ENCODE measurements around the gene SMYD3. TPM values are rescaled to one million over a fixed set of nuclear protein-coding genes. Genes with fewer than 3 reads are reported as not detected.

Gene SMYD3
- total RNA-seq, 1 donor from 2014 or later: 22.3 TPM

DNA sequence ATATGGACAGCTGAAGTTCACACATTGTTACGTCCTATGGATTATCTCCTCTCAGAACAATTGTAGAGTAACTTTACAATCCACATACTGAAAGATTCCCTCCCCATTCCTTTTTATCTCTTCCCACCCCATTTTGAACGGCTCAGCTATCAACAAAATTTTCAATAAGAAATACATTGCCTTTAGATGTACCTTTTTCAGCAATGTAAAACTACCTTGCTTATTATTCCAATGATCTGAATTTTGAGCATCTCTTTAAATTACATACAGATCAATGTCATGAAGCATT lies 503.7 kb downstream of the SMYD3 start:
- H3K27ac ChIP-seq: no peak overlapping the region
- intact Hi-C loops (cut with DNase I): loop anchor here (10.0 kb wide), 1 partner anchor 849 kb away; the partner anchor contains the start of gene KIF26B
- peaks cover 9% of the 10 kb centered on the region for H3K4me1 ChIP-seq
- no peak for DNase-seq (ENCODE audit: extremely low spot score in 2 of 2)
- no peaks in the 10 kb centered on the region for H3K9me3 ChIP-seq
- TF ChIP-seq POLR2AphosphoS5 (IDR thresholded peaks at IDR 0.05; ENCODE audit: insufficient read depth in 1 of 2, low read depth in 1 of 2) (no peak), POLR2A (IDR thresholded peaks at IDR 0.05) (no peak)
- TF ChIP-seq, protein P1, sequence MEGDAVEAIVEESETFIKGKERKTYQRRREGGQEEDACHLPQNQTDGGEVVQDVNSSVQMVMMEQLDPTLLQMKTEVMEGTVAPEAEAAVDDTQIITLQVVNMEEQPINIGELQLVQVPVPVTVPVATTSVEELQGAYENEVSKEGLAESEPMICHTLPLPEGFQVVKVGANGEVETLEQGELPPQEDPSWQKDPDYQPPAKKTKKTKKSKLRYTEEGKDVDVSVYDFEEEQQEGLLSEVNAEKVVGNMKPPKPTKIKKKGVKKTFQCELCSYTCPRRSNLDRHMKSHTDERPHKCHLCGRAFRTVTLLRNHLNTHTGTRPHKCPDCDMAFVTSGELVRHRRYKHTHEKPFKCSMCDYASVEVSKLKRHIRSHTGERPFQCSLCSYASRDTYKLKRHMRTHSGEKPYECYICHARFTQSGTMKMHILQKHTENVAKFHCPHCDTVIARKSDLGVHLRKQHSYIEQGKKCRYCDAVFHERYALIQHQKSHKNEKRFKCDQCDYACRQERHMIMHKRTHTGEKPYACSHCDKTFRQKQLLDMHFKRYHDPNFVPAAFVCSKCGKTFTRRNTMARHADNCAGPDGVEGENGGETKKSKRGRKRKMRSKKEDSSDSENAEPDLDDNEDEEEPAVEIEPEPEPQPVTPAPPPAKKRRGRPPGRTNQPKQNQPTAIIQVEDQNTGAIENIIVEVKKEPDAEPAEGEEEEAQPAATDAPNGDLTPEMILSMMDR (IDR thresholded peaks at IDR 0.05): no peak
- H3K4me3 ChIP-seq: no peak overlapping the region
- H3K36me3 ChIP-seq: no peaks in the 10 kb centered on the region
- no peaks in the 10 kb centered on the region for H3K27me3 ChIP-seq

DNA sequence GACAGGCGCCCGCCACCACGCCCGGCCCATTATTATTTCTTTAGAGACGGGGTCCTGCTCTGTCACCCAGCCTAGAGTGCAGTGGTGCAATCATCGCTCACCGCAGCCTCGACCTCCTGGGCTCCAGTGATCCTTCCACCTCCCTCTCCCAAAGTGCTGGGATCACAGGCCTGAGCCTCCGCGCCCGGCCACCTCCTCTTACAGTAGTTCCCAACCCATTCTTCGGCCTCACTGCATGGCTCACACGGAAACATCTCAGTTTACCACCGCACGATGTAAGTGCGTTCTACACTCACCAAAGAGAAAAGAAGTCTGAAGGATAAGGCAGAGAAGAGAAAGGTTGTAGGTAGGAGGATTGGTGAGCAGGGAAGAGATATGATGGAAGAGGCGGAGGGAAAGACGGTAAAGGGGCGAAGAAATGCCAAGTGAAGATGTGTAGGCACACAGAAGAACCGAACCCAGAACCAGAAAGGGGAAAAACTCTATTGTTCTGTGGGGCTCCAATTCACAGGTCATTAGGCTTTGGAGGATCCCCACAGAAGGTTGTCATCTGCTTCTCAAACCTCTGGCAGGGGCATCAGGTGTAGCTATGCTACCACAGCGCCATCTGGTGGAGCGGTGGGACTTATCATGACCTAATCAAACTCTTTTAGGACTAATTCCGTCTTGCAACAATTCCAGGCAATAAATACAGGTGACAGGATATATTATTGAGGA lies 504.2 kb downstream of the SMYD3 start:
- no peaks in the 10 kb centered on the region for H3K36me3 ChIP-seq
- H3K27me3 ChIP-seq: no peaks in the 10 kb centered on the region
- no peak overlapping the region for H3K4me3 ChIP-seq
- no peak for TF ChIP-seq POLR2A (IDR thresholded peaks at IDR 0.05)
- TF ChIP-seq POLR2AphosphoS5 (IDR thresholded peaks at IDR 0.05; ENCODE audit: insufficient read depth in 1 of 2, low read depth in 1 of 2): peak in 1 of 2 donors; percentile 30
- TF ChIP-seq, protein P1 (IDR thresholded peaks at IDR 0.05): peak; percentile 53 to 79 (median 59)
- no peak overlapping the region for H3K27ac ChIP-seq
- H3K4me1 ChIP-seq: peaks cover 9% of the 10 kb centered on the region
- intact Hi-C loops (cut with DNase I): loop anchor here (10.0 kb wide), 1 partner anchor 848 kb away; the partner anchor contains the start of gene KIF26B
- DNase-seq (ENCODE audit: extremely low spot score in 2 of 2): no peak
- H3K9me3 ChIP-seq: no peaks in the 10 kb centered on the region

- H3K9me3 ChIP-seq: no peaks in the 10 kb centered on the region
- peaks cover 9% of the 10 kb centered on the region for H3K4me1 ChIP-seq
- intact Hi-C loops (cut with DNase I): loop anchor here (10.0 kb wide), 1 partner anchor 847 kb away; the partner anchor contains the start of gene KIF26B
- no peak for DNase-seq (ENCODE audit: extremely low spot score in 2 of 2)
- H3K27me3 ChIP-seq: no peaks in the 10 kb centered on the region
- H3K27ac ChIP-seq: no peak overlapping the region
- no peaks in the 10 kb centered on the region for H3K36me3 ChIP-seq
- TF ChIP-seq, protein P1 (IDR thresholded peaks at IDR 0.05): no peak
- no peak for TF ChIP-seq POLR2AphosphoS5 (IDR thresholded peaks at IDR 0.05; ENCODE audit: insufficient read depth in 1 of 2, low read depth in 1 of 2)
- no peak for TF ChIP-seq POLR2A (IDR thresholded peaks at IDR 0.05)
- no peak overlapping the region for H3K4me3 ChIP-seq
Measured at GRCh38 chr1:246001837-246002230, 505.2 kb downstream of the SMYD3 start.

- no peak for DNase-seq (ENCODE audit: extremely low spot score in 2 of 2)
- H3K4me1 ChIP-seq: peaks cover 9% of the 10 kb centered on the region
- TF ChIP-seq, protein P1 (IDR thresholded peaks at IDR 0.05): no peak
- no peak for TF ChIP-seq POLR2A (IDR thresholded peaks at IDR 0.05)
- no peak for TF ChIP-seq POLR2AphosphoS5 (IDR thresholded peaks at IDR 0.05; ENCODE audit: insufficient read depth in 1 of 2, low read depth in 1 of 2)
- H3K9me3 ChIP-seq: no peaks in the 10 kb centered on the region
- no peaks in the 10 kb centered on the region for H3K27me3 ChIP-seq
- H3K36me3 ChIP-seq: no peaks in the 10 kb centered on the region
- no peak overlapping the region for H3K4me3 ChIP-seq
- intact Hi-C loops (cut with DNase I): loop anchor here (10.0 kb wide), 1 partner anchor 846 kb away; the partner anchor contains the start of gene KIF26B
- H3K27ac ChIP-seq: no peak overlapping the region
Measured at GRCh38 chr1:246001142-246001836, 505.8 kb downstream of the SMYD3 start.

DNA sequence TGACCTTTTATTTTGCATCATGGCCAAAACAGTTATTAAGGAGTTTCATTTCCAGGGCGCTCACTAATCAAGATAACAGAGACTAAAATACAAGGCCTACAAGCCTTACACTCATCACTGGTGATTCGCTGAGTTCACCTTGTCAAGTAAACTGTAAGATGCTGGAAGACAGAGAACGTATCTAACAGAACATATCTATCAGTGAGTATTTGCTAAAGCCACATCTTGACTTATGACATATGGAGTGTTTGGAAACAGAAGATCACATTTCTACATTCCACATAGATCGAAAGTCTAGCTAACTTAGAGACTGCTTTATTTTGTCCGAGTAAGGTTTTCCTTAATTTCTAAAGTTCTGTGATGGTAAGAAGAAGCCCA lies 506.5 kb downstream of the SMYD3 start:
- intact Hi-C loops (cut with DNase I): loop anchor here (10.0 kb wide), 1 partner anchor 846 kb away; the partner anchor contains the start of gene KIF26B
- Histone ChIP-seq H3K4me1 (peaks cover 9% of the 10 kb centered on the region), H3K27me3 (no peaks in the 10 kb centered on the region), H3K4me3 (no peak overlapping the region), H3K9me3 (no peaks in the 10 kb centered on the region), H3K27ac (no peak overlapping the region), H3K36me3 (no peaks in the 10 kb centered on the region)
- no peak for DNase-seq (ENCODE audit: extremely low spot score in 2 of 2)
- TF ChIP-seq, protein P1 (IDR thresholded peaks at IDR 0.05): no peak
- no peak for TF ChIP-seq POLR2A (IDR thresholded peaks at IDR 0.05)
- TF ChIP-seq POLR2AphosphoS5 (IDR thresholded peaks at IDR 0.05; ENCODE audit: insufficient read depth in 1 of 2, low read depth in 1 of 2): no peak
